GM12878 (cell line): ENCODE data around the gene HYPK.

Experiments
- BCL11A ChIP-seq: IDR thresholded peaks from 2 replicates; pipeline ENCODE4 v1.6.1; 2011; ENCODE audit warnings: low read depth, low read length
- BRCA1 ChIP-seq: IDR thresholded peaks from 2 replicates; pipeline ENCODE4 v1.6.1; 2011; ENCODE audit warnings: low read depth, low read length, improper control_type of control experiment
- CTCF ChIP-seq, 3 experiments: IDR thresholded peaks in 2 of 3; conservative IDR thresholded peaks in 1 of 3; 2 replicates each; pipeline ENCODE4 v1.5.1; 2011; ENCODE audit warnings: low read depth in 3 of 3, low read length in 3 of 3, mild to moderate bottlenecking in 3 of 3, control low read depth in 2 of 3, moderate library complexity in 2 of 3, inconsistent platforms in 1 of 3, mixed read lengths in 1 of 3; ENCODE audit not compliant: control insufficient read depth in 2 of 3, insufficient read depth in 1 of 3; ENCODE audit errors: extremely low read depth in 1 of 3
- NFIC ChIP-seq: IDR thresholded peaks from 2 replicates; pipeline ENCODE4 v1.6.1; 2012; ENCODE audit warnings: low read depth, mild to moderate bottlenecking, inconsistent platforms, low read length, moderate library complexity
- POLR2A ChIP-seq: IDR thresholded peaks from 2 replicates; pipeline ENCODE4 v1.6.1; 2011; ENCODE audit warnings: low read depth, mild to moderate bottlenecking, low read length
- REST ChIP-seq: IDR thresholded peaks from 2 replicates; pipeline ENCODE4 v1.6.1; 2012; ENCODE audit warnings: mild to moderate bottlenecking, low read depth, low read length
- SMC3 ChIP-seq: IDR thresholded peaks from 2 replicates; pipeline ENCODE4 v1.6.1; 2011; ENCODE audit warnings: low read length, improper control_type of control experiment, borderline replicate concordance

DNA sequence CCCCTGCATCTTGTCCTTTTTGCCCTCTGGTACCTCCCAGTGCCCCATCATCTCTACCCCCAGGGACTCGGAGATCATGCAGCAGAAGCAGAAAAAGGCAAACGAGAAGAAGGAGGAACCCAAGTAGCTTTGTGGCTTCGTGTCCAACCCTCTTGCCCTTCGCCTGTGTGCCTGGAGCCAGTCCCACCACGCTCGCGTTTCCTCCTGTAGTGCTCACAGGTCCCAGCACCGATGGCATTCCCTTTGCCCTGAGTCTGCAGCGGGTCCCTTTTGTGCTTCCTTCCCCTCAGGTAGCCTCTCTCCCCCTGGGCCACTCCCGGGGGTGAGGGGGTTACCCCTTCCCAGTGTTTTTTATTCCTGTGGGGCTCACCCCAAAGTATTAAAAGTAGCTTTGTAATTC lies 6.8 kb upstream of the HYPK start:
- no peak for TF ChIP-seq REST
- no peak for TF ChIP-seq BCL11A
- no peak for TF ChIP-seq POLR2A
- TF ChIP-seq NFIC, result no peak
- TF ChIP-seq CTCF (IDR thresholded peaks at IDR 0.05 in 2 of 3, conservative IDR thresholded peaks at IDR 0.05 in 1 of 3; ENCODE audit: control insufficient read depth in 2 of 3, extremely low read depth in 1 of 3, insufficient read depth in 1 of 3, low read depth in 3 of 3, low read length in 3 of 3), result no peak
- no peak for TF ChIP-seq BRCA1
- TF ChIP-seq SMC3, result no peak
